Measurements from ENCODE around the gene SUSD6.
A peak's percentile ranks its signal among the peaks of the same experiment; 100 is the strongest.
"Not testable (repeated sequence)": the region's sequence is repeated elsewhere in the genome, so short reads cannot be mapped to it uniquely, and the experiment has no call there.

Gene SUSD6

GRCh38 chr14:69593018-69593677, 18.2 kb upstream of the SUSD6 start:
- DNase-seq, result no peak

- DNase-seq, result no peak
Measured at GRCh38 chr14:69594846-69595245, 16.6 kb upstream of the SUSD6 start.

- DNase-seq, result no peak
Measured at GRCh38 chr14:69595336-69595735, 16.1 kb upstream of the SUSD6 start.

GRCh38 chr14:69599431-69599830, 12.0 kb upstream of the SUSD6 start:
- not testable (repeated sequence) for DNase-seq

GRCh38 chr14:69600304-69600891, 11.0 kb upstream of the SUSD6 start:
- DNase-seq, result no peak

GRCh38 chr14:69605738-69606137, 5.7 kb upstream of the SUSD6 start:
- DNase-seq, result peak in 1 of 3 experiments; percentile 27

GRCh38 chr14:69606258-69607184, 4.9 kb upstream of the SUSD6 start:
- no peak for DNase-seq

GRCh38 chr14:69610020-69610873, 1.1 kb upstream of the SUSD6 start:
- DNase-seq, result peak in 1 of 3 experiments; percentile 65

- peak in 1 of 3 experiments; percentile 72 for DNase-seq
Measured at GRCh38 chr14:69610874-69611171, 573 bp upstream of the SUSD6 start.

- peak; percentile 41 to 81 (median 74) for DNase-seq
Measured at GRCh38 chr14:69612014-69612782, 802 bp downstream of the SUSD6 start.

GRCh38 chr14:69612783-69613130, 1.4 kb downstream of the SUSD6 start:
- DNase-seq, result peak in 2 of 3 experiments; percentile 16 to 73

- no peak for DNase-seq
Measured at GRCh38 chr14:69613312-69614073, 2.1 kb downstream of the SUSD6 start.

GRCh38 chr14:69614592-69614991, 3.2 kb downstream of the SUSD6 start:
- DNase-seq, result no peak

GRCh38 chr14:69615121-69615495, 3.7 kb downstream of the SUSD6 start:
- DNase-seq, result no peak

GRCh38 chr14:69615496-69616407, 4.4 kb downstream of the SUSD6 start:
- DNase-seq, result peak in 1 of 3 experiments; percentile 69

GRCh38 chr14:69616408-69616773, 5.0 kb downstream of the SUSD6 start:
- no peak for DNase-seq

GRCh38 chr14:69617796-69618195, 6.4 kb downstream of the SUSD6 start:
- DNase-seq, result peak in 1 of 3 experiments; percentile 23

GRCh38 chr14:69619012-69619411, 7.6 kb downstream of the SUSD6 start:
- DNase-seq, result no peak

- DNase-seq, result no peak
Measured at GRCh38 chr14:69620211-69620611, 8.8 kb downstream of the SUSD6 start.

- no peak for DNase-seq
Measured at GRCh38 chr14:69620981-69621380, 9.6 kb downstream of the SUSD6 start.

Data from NCI-H1417 (cell line).